H1 (cell line): Measurements from ENCODE around the gene METRN. TPM values are rescaled to one million over a fixed set of nuclear protein-coding genes. Genes with fewer than 3 reads are reported as not detected.

ENCODE experiments used
- CTCF ChIA-PET: fragments of 300-600 bp; sonication (Branson Sonifier 250); formaldehyde crosslinking; loops from one replicate; lab custom pipeline; 2021; ENCODE audit not compliant: partially characterized antibody; lab: Charles Lee
- POLR2A ChIA-PET: fragments of 300-600 bp; sonication (Branson Sonifier 250); formaldehyde crosslinking; loops from one replicate; lab custom pipeline; 2021; ENCODE audit warnings: inconsistent platforms; ENCODE audit not compliant: partially characterized antibody; lab: Charles Lee
- DNase-seq, 2 experiments: peaks; one replicate each; pipeline versions ENCODE4 v3.0.0 to v3.0.0-alpha.2; 2010 to 2022; ENCODE audit warnings: low spot score in 2 of 2, low read depth in 1 of 2, mixed read lengths in 1 of 2
- FAIRE-seq: peaks from 2 replicates; lab custom pipeline; 2011; peaks lifted over from hg19 to GRCh38; lab: Jason Lieb, UNC
- H2AFZ ChIP-seq: 2 replicates; pipeline ENCODE4 v1.8.1; 2012; ENCODE audit warnings: low read length, inconsistent platforms
- H2AK5ac ChIP-seq: 2 replicates; pipeline ENCODE4 v1.6.1; 2013; ENCODE audit warnings: low read depth, low read length
- H2BK120ac ChIP-seq: replicated peaks from 2 replicates; pipeline ENCODE3; 2013; ENCODE audit warnings: low read depth, low read length, inconsistent platforms
- H2BK12ac ChIP-seq: 2 replicates; pipeline ENCODE4 v1.6.1; 2013; ENCODE audit warnings: low read depth, low read length
- H2BK15ac ChIP-seq: 2 replicates; pipeline ENCODE4 v1.6.1; 2013; ENCODE audit warnings: low read length
- H2BK20ac ChIP-seq: 2 replicates; pipeline ENCODE4 v1.6.1; 2013; ENCODE audit warnings: low read length
- H2BK5ac ChIP-seq: 2 replicates; pipeline ENCODE4 v1.6.1; 2013; ENCODE audit warnings: low read depth, low read length
- H3K14ac ChIP-seq: 2 replicates; pipeline ENCODE4 v1.6.1; 2013; ENCODE audit warnings: inconsistent platforms; ENCODE audit not compliant: insufficient read length
- H3K18ac ChIP-seq: 2 replicates; pipeline ENCODE4 v1.6.1; 2013; ENCODE audit warnings: low read length; ENCODE audit errors: extremely low read depth
- H3K23ac ChIP-seq: 2 replicates; pipeline ENCODE4 v1.6.1; 2013; ENCODE audit warnings: inconsistent platforms; ENCODE audit not compliant: insufficient read length
- H3K23me2 ChIP-seq: 2 replicates; pipeline ENCODE4 v1.6.1; 2013; ENCODE audit warnings: low read depth, low read length
- H3K27ac ChIP-seq: 2 replicates; pipeline ENCODE4 v1.6.1; 2011; ENCODE audit warnings: low read depth, low read length, inconsistent platforms
- H3K27me3 ChIP-seq, 4 experiments: replicated peaks in 1 of 4; 1 replicate in 1 of 4; 2 replicates in 3 of 4; pipeline versions ENCODE4 v1.6.1 to v1.8.1; 2011 to 2013; ENCODE audit warnings: low read length in 3 of 4, mild to moderate bottlenecking in 3 of 4, inconsistent platforms in 2 of 4, mixed read lengths in 2 of 4, moderate library complexity in 1 of 4; ENCODE audit not compliant: control insufficient read depth in 3 of 4, insufficient read depth in 3 of 4; ENCODE audit errors: extremely low read depth in 1 of 4
- H3K36me3 ChIP-seq, 4 experiments: 2 replicates each; pipeline versions ENCODE4 v1.6.1 to v1.8.1; 2011 to 2013; ENCODE audit warnings: mild to moderate bottlenecking in 4 of 4, low read length in 3 of 4, moderate library complexity in 2 of 4, control low read depth in 1 of 4, inconsistent platforms in 1 of 4; ENCODE audit not compliant: insufficient read depth in 4 of 4, control insufficient read depth in 2 of 4
- H3K4ac ChIP-seq: replicated peaks from 2 replicates; pipeline ENCODE3; 2013; ENCODE audit warnings: low read length, low read depth, mixed read lengths, inconsistent platforms; ENCODE audit not compliant: insufficient read length
- H3K4me1 ChIP-seq, 4 experiments: replicated peaks in 1 of 4; 1 replicate in 1 of 4; 2 replicates in 3 of 4; pipeline versions ENCODE4 v1.6.1 to v1.8.1; 2011 to 2013; ENCODE audit warnings: low read length in 3 of 4, inconsistent platforms in 2 of 4, mixed read lengths in 1 of 4; ENCODE audit not compliant: insufficient read depth in 4 of 4, control insufficient read depth in 3 of 4
- H3K4me2 ChIP-seq, 2 experiments: 2 replicates each; pipeline versions ENCODE4 v1.6.1 to v1.8.1; 2011 to 2013; ENCODE audit warnings: low read depth in 2 of 2, low read length in 2 of 2, control low read depth in 1 of 2, inconsistent platforms in 1 of 2, mild to moderate bottlenecking in 1 of 2; ENCODE audit not compliant: insufficient read depth in 1 of 2
- H3K4me3 ChIP-seq, 4 experiments: fragments of 200-600, 300-600 bp in 1 of 4; sonication (generic), shearing (Covaris generic), sonication (Bioruptor Twin) in 1 of 4; 2 replicates each; pipeline versions ENCODE4 v1.5.1 to v1.8.1; 2011 to 2016; ENCODE audit warnings: low read length in 4 of 4, low read depth in 3 of 4, control low read depth in 2 of 4, inconsistent platforms in 2 of 4, mild to moderate bottlenecking in 2 of 4, mixed read lengths in 1 of 4, moderate library complexity in 1 of 4; ENCODE audit not compliant: insufficient read depth in 2 of 4; ENCODE audit errors: extremely low read depth in 1 of 4
- H3K56ac ChIP-seq: replicated peaks from 2 replicates; pipeline ENCODE3; 2013; ENCODE audit warnings: low read depth, mild to moderate bottlenecking, mixed read lengths, low read length, inconsistent platforms; ENCODE audit not compliant: insufficient read length
- H3K79me1 ChIP-seq: 2 replicates; pipeline ENCODE4 v1.6.1; 2013; ENCODE audit warnings: low read depth, low read length, control low read depth
- H3K79me2 ChIP-seq, 2 experiments: 2 replicates each; pipeline versions ENCODE4 v1.6.1 to v1.8.1; 2012 to 2013; ENCODE audit warnings: low read length in 2 of 2, mild to moderate bottlenecking in 2 of 2, inconsistent platforms in 1 of 2; ENCODE audit not compliant: insufficient read depth in 2 of 2, control insufficient read depth in 1 of 2
- H3K9ac ChIP-seq, 4 experiments: replicated peaks in 1 of 4; 1 replicate in 1 of 4; 2 replicates in 3 of 4; pipeline versions ENCODE4 v1.6.1 to v1.8.1; 2011 to 2013; ENCODE audit warnings: low read depth in 3 of 4, low read length in 3 of 4, control low read depth in 2 of 4, mild to moderate bottlenecking in 2 of 4, moderate library complexity in 2 of 4, inconsistent platforms in 1 of 4; ENCODE audit errors: extremely low read depth in 1 of 4
- H3K9me3 ChIP-seq, 2 experiments: 2 replicates each; pipeline versions ENCODE4 v1.6.1 to v1.8.1; 2012 to 2013; ENCODE audit warnings: mild to moderate bottlenecking in 2 of 2, moderate library complexity in 2 of 2, control low read depth in 1 of 2, inconsistent platforms in 1 of 2, low read depth in 1 of 2, low read length in 1 of 2, mixed read lengths in 1 of 2; ENCODE audit not compliant: insufficient read depth in 2 of 2
- H4K20me1 ChIP-seq, 2 experiments: replicated peaks in 1 of 2; 2 replicates each; pipeline versions ENCODE3 to v1.8.1; 2011 to 2013; ENCODE audit warnings: inconsistent platforms in 2 of 2, low read length in 2 of 2, mild to moderate bottlenecking in 1 of 2; ENCODE audit not compliant: insufficient read depth in 2 of 2, control insufficient read depth in 1 of 2
- H4K5ac ChIP-seq: 2 replicates; pipeline ENCODE4 v1.6.1; 2013; ENCODE audit warnings: low read length, low read depth, mixed read lengths, inconsistent platforms; ENCODE audit not compliant: insufficient read length
- H4K8ac ChIP-seq: 2 replicates; pipeline ENCODE4 v1.8.0; 2013; ENCODE audit warnings: mild to moderate bottlenecking, moderate library complexity, low read length, inconsistent platforms; ENCODE audit not compliant: insufficient read depth; ENCODE audit errors: extremely low read depth
- H4K91ac ChIP-seq: replicated peaks from 2 replicates; pipeline ENCODE3; 2013; ENCODE audit warnings: low read length, mixed read lengths, inconsistent platforms; ENCODE audit not compliant: insufficient read length
- WGBS, 2 experiments: shearing (Covaris generic) in 1 of 2; methylation state at CpG; one replicate each; pipeline versions ENCODE4 v1.1.6 to v1.1.7; 2013 to 2015; ENCODE audit warnings: low lambda C conversion rate in 2 of 2, mixed read lengths in 2 of 2, inconsistent platforms in 1 of 2, low coverage in 1 of 2, missing lambda C conversion rate in 1 of 2; ENCODE audit not compliant: insufficient replicate concordance in 2 of 2, insufficient coverage in 1 of 2, insufficient read length in 1 of 2; ENCODE audit errors: extremely low coverage in 1 of 2, missing lambda C conversion rate in 1 of 2; 5-methylcytosine and 5-hydroxymethylcytosine counted together
- polyA plus RNA-seq, 7 experiments: library from polyadenylated mRNA; depleted of rRNA in 3 of 7; stranded (reverse) in 5 of 7; unstranded in 2 of 7; fragments of >200 nt in 5 of 7; fragments of 200-250 nt in 2 of 7; gene quantifications; 1 replicate in 5 of 7; 2 replicates in 1 of 7; 4 replicates in 1 of 7; pipeline versions ENCODE4 v1.2.1 to v1.2.3, GENCODE V29; 2011 to 2013; ENCODE audit warnings: missing spikeins in 2 of 7, mixed read lengths in 2 of 7
- total RNA-seq: library from RNA; stranded (reverse); fragmentation: NEBNext Ultra II Directional; extraction: Animal tissue kit (Norgen Biotek cat#: 25700); gene quantifications from 2 replicates; pipeline ENCODE4 v1.2.1, GENCODE V29; 2021

Gene METRN
- total and polyA plus RNA-seq, 2 of the 8 experiments (the other 6 are each of a cell fraction or from before 2014, with no cell fraction given): 18.7 to 25.8 TPM

DNA sequence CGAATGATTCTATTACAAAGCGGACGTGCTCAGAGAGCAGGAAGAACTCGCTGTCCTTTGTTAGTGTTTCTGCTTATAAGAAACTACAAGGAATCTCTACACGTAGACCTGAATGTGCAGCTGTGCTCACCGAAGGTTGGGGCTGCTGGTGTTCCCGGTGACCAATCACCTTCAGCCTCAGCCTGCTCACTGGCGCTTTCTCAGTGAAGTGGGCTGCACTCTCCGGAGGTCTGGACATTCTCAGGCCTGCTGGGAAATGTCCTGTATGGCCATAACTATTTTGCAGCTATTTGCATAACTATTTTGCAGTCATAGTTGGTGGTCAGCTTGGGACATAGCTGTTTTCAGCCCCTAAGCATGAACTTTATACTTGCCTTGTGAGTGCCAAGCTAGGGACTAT is 35.6 kb downstream of the METRN start:
- FAIRE-seq (no peak), DNase-seq (no peak)
- no peak overlapping the region for H3K14ac ChIP-seq
- H4K20me1 ChIP-seq: no peaks in the 10 kb centered on the region
- H3K4me1 ChIP-seq: peaks cover 3 to 12% (median 5%) of the 10 kb centered on the region in 4 experiments; a peak in 5 of 7 replicates
- H2AFZ ChIP-seq: no peak overlapping the region
- H3K9ac ChIP-seq: no peak overlapping the region
- H3K4ac ChIP-seq: no peak overlapping the region
- H3K18ac ChIP-seq: no peak overlapping the region
- ChIA-PET POLR2A (interaction anchor here (0.9 to 2.0 kb wide), 7 partner anchors 10 to 38 kb away, joined by 3 to 7 read pairs (median 3); partner anchors contain the start of genes CHTF18, CIAO3, MSLN and RPUSD1), CTCF (interaction anchor here (0.6 to 35.8 kb wide), 9 partner anchors 10 to 578 kb away, joined by 3 to 977 read pairs (median 5); partner anchors contain the start of genes ANTKMT, CCDC78, CHTF18 and CIAO3)
- H3K79me1 ChIP-seq: no peaks in the 10 kb centered on the region
- H3K9me3 ChIP-seq: no peaks in the 10 kb centered on the region
- 89% methylated on average over 9 of the region's 9 CpGs; no CpG with 5 or more reads in 1 of the 2 experiments for WGBS, 2 experiments
- H3K79me2 ChIP-seq: no peaks in the 10 kb centered on the region
- H2BK12ac ChIP-seq: no peak overlapping the region
- H3K36me3 ChIP-seq: no peaks in the 10 kb centered on the region
- H4K5ac ChIP-seq: no peak overlapping the region
- no peak overlapping the region for H3K4me3 ChIP-seq
- no peaks in the 10 kb centered on the region for H3K27me3 ChIP-seq
- no peak overlapping the region for H4K91ac ChIP-seq
- H3K56ac ChIP-seq: no peak overlapping the region
- no peak overlapping the region for H3K4me2 ChIP-seq
- H3K23ac ChIP-seq: no peak overlapping the region
- no peak overlapping the region for H2BK5ac ChIP-seq
- H3K23me2 ChIP-seq: no peaks in the 10 kb centered on the region
- no peak overlapping the region for H3K27ac ChIP-seq
- H2AK5ac ChIP-seq: no peak overlapping the region
- H4K8ac ChIP-seq: no peak overlapping the region
- H2BK20ac ChIP-seq: no peak overlapping the region
- H2BK120ac ChIP-seq: no peak overlapping the region
- H2BK15ac ChIP-seq: no peak overlapping the region
